HCT116 (cell line): ENCODE results near the gene RNPS1. TPM values are rescaled to one million over a fixed set of nuclear protein-coding genes. Genes with fewer than 3 reads are reported as not detected.

ENCODE experiments used
- ATAC-seq: fragments of 200-7000 bp; cut with Tn5 transposase; 2 replicates; pipeline ENCODE4 v1.9.1; 2020; ENCODE audit warnings: mild to moderate bottlenecking, moderate library complexity
- BruUV-seq: library from RNA; stranded (reverse); fragments of 400-500 nt; replicated peaks from 2 replicates; lab custom pipeline; 2021; lab: Mats Ljungman, UMichigan
- CTCF ChIA-PET: fragments of 300-600 bp; sonication (Branson Sonifier 250); formaldehyde crosslinking; loops from one replicate; lab custom pipeline; 2021; ENCODE audit warnings: antibody characterized with exemption; lab: Charles Lee
- POLR2A ChIA-PET: fragments of 300-600, 350-600 bp; sonication (Branson Sonifier 250); formaldehyde crosslinking; loops from one replicate; lab custom pipeline; 2021; ENCODE audit warnings: antibody characterized with exemption; lab: Charles Lee
- RAD21 ChIA-PET, 2 experiments: fragments of 300-600 bp; sonication (Branson Sonifier 250); formaldehyde crosslinking; loops; one replicate each; lab custom pipeline; 2023; ENCODE audit warnings: low total read pairs in 2 of 2; ENCODE audit not compliant: uncharacterized antibody in 2 of 2, unreplicated experiment in 2 of 2, low non-redundant PET in 1 of 2; lab: Charles Lee
- DNase-seq: peaks from one replicate; pipeline ENCODE4 v3.0.0-alpha.2; 2010; ENCODE audit warnings: low read depth, low spot score
- H2AFZ ChIP-seq: fragments of 200-600 bp; shearing (Covaris generic), sonication (generic); 2 replicates; pipeline ENCODE4 v1.6.1; 2017; ENCODE audit warnings: low read depth, mixed run types, mixed read lengths, antibody characterized with exemption, low read length; ENCODE audit not compliant: poor library complexity, severe bottlenecking
- H3K27ac ChIP-seq: 2 replicates; pipeline ENCODE4 v1.5.1; 2012; ENCODE audit warnings: low read depth, low read length
- H3K27me3 ChIP-seq: fragments of 200-600 bp; sonication (generic); 2 replicates; pipeline ENCODE4 v1.6.1; 2016; ENCODE audit warnings: mixed run types, low read length, mixed read lengths; ENCODE audit not compliant: insufficient read depth
- H3K36me3 ChIP-seq, 2 experiments: fragments of 200-500 bp in 1 of 2; fragments of 200-600 bp in 1 of 2; sonication (Bioruptor generic) in 1 of 2; sonication (generic) in 1 of 2; 2 replicates each; pipeline versions ENCODE4 v1.5.1 to v1.6.1; 2014 to 2016; ENCODE audit warnings: low read length in 2 of 2, inconsistent platforms in 1 of 2, mixed read lengths in 1 of 2, mixed run types in 1 of 2; ENCODE audit not compliant: insufficient read depth in 2 of 2, control insufficient read depth in 1 of 2
- H3K4me1 ChIP-seq, 2 experiments: fragments of 200-600 bp in 1 of 2; sonication (generic) in 1 of 2; 2 replicates each; pipeline versions ENCODE4 v1.5.1 to v1.6.1; 2012 to 2017; ENCODE audit warnings: low read length in 2 of 2, inconsistent platforms in 1 of 2, mild to moderate bottlenecking in 1 of 2, mixed read lengths in 1 of 2, mixed run types in 1 of 2, moderate library complexity in 1 of 2; ENCODE audit not compliant: insufficient read depth in 2 of 2, control insufficient read depth in 1 of 2
- H3K4me2 ChIP-seq: fragments of 200-600 bp; sonication (generic); 2 replicates; pipeline ENCODE4 v1.6.1; 2017; ENCODE audit warnings: mixed run types, low read length, mixed read lengths
- H3K4me3 ChIP-seq, 2 experiments: fragments of 200-600 bp in 1 of 2; sonication (generic) in 1 of 2; replicated peaks in 1 of 2; 2 replicates each; pipeline ENCODE4 v1.5.1; 2011 to 2016; ENCODE audit warnings: low read length in 2 of 2, control low read depth in 1 of 2, low read depth in 1 of 2, mild to moderate bottlenecking in 1 of 2, mixed read lengths in 1 of 2, mixed run types in 1 of 2
- H3K79me2 ChIP-seq: fragments of 200-600 bp; sonication (generic); 2 replicates; pipeline ENCODE4 v1.6.1; 2017; ENCODE audit warnings: mild to moderate bottlenecking, mixed run types, low read length, moderate library complexity, mixed read lengths; ENCODE audit not compliant: insufficient read depth
- H3K9ac ChIP-seq: fragments of 200-600 bp; sonication (generic); 2 replicates; pipeline ENCODE4 v1.6.1; 2016; ENCODE audit warnings: low read length, mixed read lengths
- H3K9me2 ChIP-seq: fragments of 200-600 bp; sonication (generic), shearing (Covaris generic); 2 replicates; pipeline ENCODE4 v1.6.1; 2017; ENCODE audit warnings: mixed run types, mild to moderate bottlenecking, moderate library complexity; ENCODE audit not compliant: insufficient read depth
- H3K9me3 ChIP-seq, 2 experiments: fragments of 200-500 bp in 1 of 2; fragments of 200-600 bp in 1 of 2; sonication (Bioruptor generic) in 1 of 2; sonication (generic) in 1 of 2; 2 replicates each; pipeline ENCODE4 v1.6.1; 2014 to 2017; ENCODE audit warnings: low read length in 2 of 2, mixed read lengths in 2 of 2, inconsistent platforms in 1 of 2, low read depth in 1 of 2, mild to moderate bottlenecking in 1 of 2, mixed run types in 1 of 2, moderate library complexity in 1 of 2; ENCODE audit not compliant: control insufficient read depth in 1 of 2, insufficient read depth in 1 of 2
- H4K20me1 ChIP-seq: fragments of 200-600 bp; sonication (generic), shearing (Covaris generic); 2 replicates; pipeline ENCODE4 v1.6.1; 2017; ENCODE audit warnings: mixed run types, mild to moderate bottlenecking, moderate library complexity; ENCODE audit not compliant: insufficient read depth
- CEBPB ChIP-seq: IDR thresholded peaks from 2 replicates; pipeline ENCODE4 v1.6.1; 2012; ENCODE audit warnings: low read depth
- EGR1 ChIP-seq: IDR thresholded peaks from 2 replicates; pipeline ENCODE4 v1.6.1; 2012; ENCODE audit warnings: low read depth
- EZH2 ChIP-seq: fragments of 200-600 bp; sonication (generic); IDR thresholded peaks from 2 replicates; pipeline ENCODE4 v1.6.1; 2017; ENCODE audit warnings: antibody characterized with exemption, mixed run types
- EZH2phosphoT487 ChIP-seq: fragments of 200-600 bp; IDR thresholded peaks from 2 replicates; pipeline ENCODE4 v1.6.1; 2018; ENCODE audit warnings: antibody characterized with exemption, borderline replicate concordance
- FOSL1 ChIP-seq: IDR thresholded peaks from 2 replicates; pipeline ENCODE4 v1.6.1; 2012; ENCODE audit warnings: low read depth
- JUND ChIP-seq: IDR thresholded peaks from 2 replicates; pipeline ENCODE4 v1.6.1; 2012
- POLR2A ChIP-seq: IDR thresholded peaks from 2 replicates; pipeline ENCODE4 v1.7.0; 2011; ENCODE audit warnings: borderline replicate concordance; ENCODE audit not compliant: insufficient read depth, insufficient read length; ENCODE audit errors: extremely low read depth
- POLR2AphosphoS5 ChIP-seq: IDR thresholded peaks from 2 replicates; pipeline ENCODE4 v1.6.1; 2011; ENCODE audit warnings: mild to moderate bottlenecking, low read depth, low read length, moderate library complexity
- RAD21 ChIP-seq: IDR thresholded peaks from 2 replicates; pipeline ENCODE4 v1.6.1; 2012; ENCODE audit warnings: low read depth, mild to moderate bottlenecking
- REST ChIP-seq: IDR thresholded peaks from 2 replicates; pipeline ENCODE4 v1.6.1; 2012; ENCODE audit warnings: low read depth
- SIN3A ChIP-seq: IDR thresholded peaks from 2 replicates; pipeline ENCODE4 v1.6.1; 2012; ENCODE audit warnings: low read depth
- SRF ChIP-seq: IDR thresholded peaks from 2 replicates; pipeline ENCODE4 v1.6.1; 2012; ENCODE audit warnings: low read depth
- TCF7L2 ChIP-seq: IDR thresholded peaks from 2 replicates; pipeline ENCODE4 v1.7.0; 2011; ENCODE audit warnings: borderline replicate concordance, inconsistent platforms; ENCODE audit not compliant: insufficient read depth, insufficient read length; ENCODE audit errors: extremely low read depth
- intact Hi-C: fragments of 100-400 bp; cut with micrococcal nuclease; formaldehyde crosslinking; loops from 2 replicates; pipeline ENCODE4 v1.10.0; 2022
- total RNA-seq: library from RNA; stranded (reverse); gene quantifications from one replicate; pipeline ENCODE4 v1.2.1, GENCODE V29; 2021; ENCODE audit not compliant: unreplicated experiment
- TF ChIP-seq, protein P1 (sequence below): IDR thresholded peaks from 2 replicates; pipeline ENCODE4 v1.6.1; 2012
- TF ChIP-seq, protein P2 (sequence below): IDR thresholded peaks from 2 replicates; pipeline ENCODE4 v1.6.1; 2012

RNPS1 gene
- total RNA-seq, 1 experiment from 2014 or later, result 257 TPM

GRCh38 chr16:2205104-2205966 is 62.6 kb downstream of the RNPS1 start, which contains the start of gene MLST8 (continued):
- TF ChIP-seq REST (no peak), CEBPB (no peak), SIN3A (0 out of 2 replicates have a peak, but pooled peaks have one; percentile 54), RAD21 (no peak)

GRCh38 chr16:2204416-2205103 is 63.4 kb downstream of the RNPS1 start:
- ATAC-seq (peak; percentile 12), DNase-seq (no peak)
- CTCF ChIA-PET, result interaction anchor here (3.0 kb wide), 1 partner anchor 10 kb away, joined by 11 read pairs; no protein-coding TSS in a partner anchor
- H4K20me1 ChIP-seq, result no peaks in the 10 kb centered on the region
- RAD21 ChIA-PET, result interaction anchor here in 1 of 2 experiments (0.6 kb wide), 1 partner anchor 231 kb away, joined by 3 read pairs; no protein-coding TSS in a partner anchor
- no peaks in the 10 kb centered on the region for H3K9me3 ChIP-seq
- H3K9ac ChIP-seq, result peak overlapping the region; percentile 81
- H3K4me3 ChIP-seq, result peak overlapping the region; percentile 81 to 86
- intact Hi-C loops, result no loop called here
- H3K27me3 ChIP-seq, result no peaks in the 10 kb centered on the region
- no peaks in the 10 kb centered on the region for H3K9me2 ChIP-seq
- POLR2A ChIA-PET, result interaction anchor here (0.9 to 1.2 kb wide), 5 partner anchors 11 to 240 kb away, joined by 3 to 6 read pairs (median 3); partner anchors contain the start of genes RPS2 and TRAF7
- peaks cover 5 to 23% of the 10 kb centered on the region in 2 experiments for H3K4me1 ChIP-seq
- peaks cover 4 to 19% of the 10 kb centered on the region in 2 experiments; a peak in 3 of 4 replicates for H3K36me3 ChIP-seq
- BruUV-seq, result TSS peak; percentile 70
- H3K4me2 ChIP-seq, result peak overlapping the region; percentile 99
- H3K79me2 ChIP-seq, result peaks cover 20% of the 10 kb centered on the region
- H2AFZ ChIP-seq, result no peak overlapping the region
- peak overlapping the region; percentile 94 for H3K27ac ChIP-seq
- TF ChIP-seq EZH2phosphoT487 (no peak), EZH2 (no peak), POLR2A (no peak), JUND (no peak), POLR2AphosphoS5 (no peak), FOSL1 (no peak), REST (no peak), SRF (no peak), TCF7L2 (no peak), EGR1 (no peak)
- TF ChIP-seq, protein P1, sequence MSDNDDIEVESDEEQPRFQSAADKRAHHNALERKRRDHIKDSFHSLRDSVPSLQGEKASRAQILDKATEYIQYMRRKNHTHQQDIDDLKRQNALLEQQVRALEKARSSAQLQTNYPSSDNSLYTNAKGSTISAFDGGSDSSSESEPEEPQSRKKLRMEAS, result no peak
- TF ChIP-seq, protein P2, sequence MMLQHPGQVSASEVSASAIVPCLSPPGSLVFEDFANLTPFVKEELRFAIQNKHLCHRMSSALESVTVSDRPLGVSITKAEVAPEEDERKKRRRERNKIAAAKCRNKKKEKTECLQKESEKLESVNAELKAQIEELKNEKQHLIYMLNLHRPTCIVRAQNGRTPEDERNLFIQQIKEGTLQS, result no peak
